PC-9 (cell line): ENCODE results near the gene HMX3.

Experiments
- CTCF ChIP-seq: fragments of 200-600 bp; sonication (generic); conservative IDR thresholded peaks from 2 replicates; pipeline ENCODE4 v1.6.1; 2017; ENCODE audit warnings: mixed run types, antibody characterized with exemption, mild to moderate bottlenecking, moderate library complexity
- EZH2 ChIP-seq: fragments of 200-600 bp; sonication (generic); IDR thresholded peaks from 2 replicates; pipeline ENCODE4 v1.8.0; 2017; ENCODE audit warnings: antibody characterized with exemption, low read depth

GRCh38 chr10:123101872-123102271 lies 33.9 kb upstream of the HMX3 start:
- TF ChIP-seq CTCF (no peak), EZH2 (no peak)
